Amniotic epithelial cell (primary cell): Measurements from ENCODE around the gene ST14.
A peak's percentile ranks its signal among the peaks of the same experiment; 100 is the strongest.

Source experiments
- DNase-seq: peaks from one replicate; pipeline ENCODE4 v3.0.0-alpha.2; 2010; ENCODE audit warnings: low read depth

ST14 gene

GRCh38 chr11:130159657-130160497 is at the start of gene ST14:
Gene ST14 (plus strand): TSS chr11:130159782. CDS start chr11:130159980, 198 bp downstream.
- no peak for DNase-seq

GRCh38 chr11:130110339-130111108 is 49.1 kb upstream of the ST14 start:
- DNase-seq, result no peak

DNA sequence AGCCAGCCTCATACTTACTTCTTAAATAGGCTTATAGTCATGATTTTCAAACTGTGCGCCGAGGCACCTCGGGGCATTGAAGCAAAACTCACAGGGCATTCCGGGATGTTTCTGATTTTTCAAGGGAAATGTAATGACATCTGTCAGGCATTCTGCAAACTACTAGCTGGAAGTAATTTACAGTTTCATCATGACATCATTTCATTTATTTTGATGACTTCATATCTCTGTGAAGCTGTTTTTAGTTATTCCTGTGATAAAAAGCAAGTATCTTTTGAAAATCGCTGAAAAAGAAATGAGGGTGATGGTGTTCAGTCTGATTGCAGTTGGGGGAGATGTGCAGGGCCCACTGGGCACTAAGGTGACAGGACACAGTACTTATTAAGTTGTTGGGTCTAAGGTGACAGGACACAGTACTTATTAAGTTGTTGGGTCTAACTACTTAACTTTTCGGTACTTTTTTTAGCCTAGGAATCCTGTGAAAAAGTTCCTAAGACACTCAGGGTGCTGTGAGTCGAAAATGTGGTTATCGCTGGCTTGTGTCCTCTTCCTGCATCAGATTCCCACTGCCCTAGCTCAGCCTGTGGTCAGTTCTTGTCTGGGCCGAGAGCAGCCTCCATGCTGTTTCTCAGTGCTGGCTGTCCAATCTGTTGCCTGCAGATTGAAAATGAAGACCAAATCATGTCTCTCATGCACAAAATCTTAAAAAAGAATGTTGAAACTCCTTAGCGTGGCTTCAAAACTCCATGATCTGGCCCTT is 47.3 kb upstream of the ST14 start:
- DNase-seq, result no peak

- DNase-seq, result no peak
These were observed 45.3 kb upstream of the ST14 start for GRCh38 chr11:130114281-130114680.

DNA sequence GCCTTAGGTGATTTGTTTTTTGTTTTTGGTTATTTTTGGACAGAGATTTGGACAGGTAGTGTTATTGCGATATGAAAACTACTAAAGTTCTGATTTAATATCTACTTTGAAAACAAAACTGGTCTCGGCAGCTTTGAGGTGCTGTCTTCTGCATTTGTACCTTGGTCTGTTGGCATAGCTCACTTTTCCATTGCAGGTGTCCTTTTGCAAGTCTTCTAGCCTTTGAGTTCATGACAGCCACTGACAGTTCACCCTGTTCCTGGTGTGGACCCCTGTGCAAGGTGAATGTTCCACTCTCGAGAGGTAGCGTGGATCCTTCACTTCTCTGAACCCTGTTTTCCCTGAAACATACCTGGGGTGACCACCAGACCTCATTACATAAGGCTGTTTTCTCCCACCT is 44.9 kb upstream of the ST14 start:
- no peak for DNase-seq

- peak; percentile 36 for DNase-seq
These were observed 44.4 kb upstream of the ST14 start for GRCh38 chr11:130115218-130115617.

GRCh38 chr11:130118165-130118564 is 41.4 kb upstream of the ST14 start:
- DNase-seq, result no peak

GRCh38 chr11:130118636-130119387 is 40.8 kb upstream of the ST14 start:
- no peak for DNase-seq

- DNase-seq, result no peak
These were observed 39.5 kb upstream of the ST14 start for GRCh38 chr11:130120045-130120444.

DNA sequence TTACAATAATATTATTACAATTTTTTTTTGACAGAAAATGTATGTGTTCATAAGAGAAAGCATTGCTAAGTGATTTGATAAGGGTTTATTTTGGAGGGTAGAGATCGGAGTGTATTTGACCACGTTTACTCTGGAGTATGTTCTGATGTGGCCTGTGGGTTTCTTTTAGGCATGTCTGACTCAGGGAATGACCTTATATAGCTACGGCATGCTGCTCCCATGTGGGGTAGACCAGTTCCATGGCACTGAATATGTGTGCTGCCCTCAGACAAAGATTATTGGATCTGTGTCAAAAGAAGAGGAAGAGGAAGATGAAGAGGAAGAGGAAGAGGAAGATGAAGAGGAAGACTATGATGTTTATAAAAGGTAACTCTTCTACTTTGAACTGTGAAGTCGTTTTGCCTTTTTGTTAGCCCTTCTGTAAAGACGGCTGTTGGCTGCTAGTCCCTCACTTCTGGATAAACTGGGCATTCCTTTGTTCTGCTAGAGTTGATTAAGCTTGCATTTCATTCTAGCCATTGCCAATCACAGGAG is 38.1 kb upstream of the ST14 start:
- peak; percentile 89 for DNase-seq

GRCh38 chr11:130122141-130122575 is 37.4 kb upstream of the ST14 start:
- peak; percentile 30 for DNase-seq

DNA sequence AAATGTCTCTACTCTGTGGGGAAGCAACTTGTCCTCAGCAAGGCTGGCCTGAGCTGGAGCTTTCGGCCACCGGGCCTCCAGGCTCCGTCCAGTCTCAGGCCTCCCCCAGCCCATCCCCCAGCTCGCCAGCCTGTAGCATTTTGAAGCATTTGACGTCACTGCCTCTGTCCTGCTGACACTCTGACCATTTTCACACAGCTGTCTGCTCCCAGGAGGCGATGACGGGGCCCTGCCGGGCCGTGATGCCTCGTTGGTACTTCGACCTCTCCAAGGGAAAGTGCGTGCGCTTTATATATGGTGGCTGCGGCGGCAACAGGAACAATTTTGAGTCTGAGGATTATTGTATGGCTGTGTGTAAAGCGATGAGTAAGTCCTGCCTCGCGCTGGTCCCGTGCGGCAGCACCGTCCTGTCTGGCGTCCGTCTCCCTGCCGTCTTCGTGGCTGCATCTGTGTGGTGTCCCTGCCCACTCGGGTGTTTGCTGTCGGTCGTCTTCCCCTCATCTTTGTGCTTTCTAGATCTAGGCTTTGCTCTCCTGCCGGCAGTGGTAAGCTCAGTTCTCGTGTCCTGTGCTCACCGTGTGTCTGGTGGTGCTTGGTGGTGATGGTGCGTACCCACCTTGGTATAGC is 36.1 kb upstream of the ST14 start:
- DNase-seq, result no peak

DNA sequence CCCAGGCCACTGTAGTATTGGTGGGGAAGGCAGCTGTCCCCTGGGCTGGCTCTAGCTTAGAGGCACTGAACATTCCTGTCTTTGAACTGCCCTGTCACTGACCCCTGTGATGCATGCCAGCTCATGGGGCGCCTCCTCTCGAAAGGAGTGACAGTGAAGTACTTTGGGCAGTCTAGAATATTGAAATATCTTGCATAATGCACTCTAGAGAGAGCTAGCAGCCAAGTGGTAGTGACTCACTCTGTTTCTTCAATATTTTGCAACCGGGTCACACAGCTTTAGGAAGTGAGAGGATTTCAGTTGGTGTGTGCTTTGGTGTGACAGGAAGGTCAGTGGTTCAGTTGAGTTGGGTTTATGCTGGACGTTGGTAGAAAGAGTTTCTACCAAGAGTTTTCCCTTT is 35.5 kb upstream of the ST14 start:
- peak; percentile 94 for DNase-seq

GRCh38 chr11:130125638-130126037 is 33.9 kb upstream of the ST14 start:
- DNase-seq, result no peak

DNA sequence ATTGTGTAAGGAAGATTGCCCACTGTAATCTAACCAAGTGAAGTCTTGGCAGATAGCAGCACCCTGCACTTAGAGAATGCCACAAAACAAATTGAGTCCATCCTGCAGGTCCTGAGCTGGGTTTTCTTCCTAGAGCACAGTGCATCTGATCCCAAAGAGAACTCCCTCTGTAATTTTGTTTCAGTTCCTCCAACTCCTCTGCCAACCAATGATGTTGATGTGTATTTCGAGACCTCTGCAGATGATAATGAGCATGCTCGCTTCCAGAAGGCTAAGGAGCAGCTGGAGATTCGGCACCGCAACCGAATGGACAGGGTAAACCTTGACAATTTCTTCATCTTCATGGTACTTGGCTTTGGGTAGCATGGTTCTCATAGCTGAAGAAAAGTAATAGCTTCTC is 33.1 kb upstream of the ST14 start:
- DNase-seq, result no peak

- DNase-seq, result no peak
These were observed 32.1 kb upstream of the ST14 start for GRCh38 chr11:130127509-130127908.

DNA sequence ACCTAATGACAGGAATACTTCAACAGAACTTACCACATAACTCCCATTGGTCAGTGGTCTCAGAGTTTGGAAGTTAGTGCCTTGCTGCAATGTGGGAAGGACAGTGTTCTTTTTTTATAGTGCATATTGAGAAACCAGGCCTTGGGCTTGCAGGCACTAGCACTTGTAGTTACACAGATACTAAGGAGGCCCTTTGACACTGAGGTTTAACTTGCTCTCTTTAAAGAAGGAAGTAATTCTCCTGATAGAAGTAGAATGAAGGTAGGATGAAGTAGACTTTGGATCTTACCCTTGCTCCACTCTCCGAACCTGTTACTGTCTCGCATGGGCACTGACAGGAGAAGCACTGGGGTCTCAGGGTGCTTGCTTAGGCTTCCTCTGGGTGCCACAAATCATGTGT is 31.0 kb upstream of the ST14 start:
- no peak for DNase-seq

- no peak for DNase-seq
These were observed 29.7 kb upstream of the ST14 start for GRCh38 chr11:130129922-130130321.

GRCh38 chr11:130131961-130132850 is 27.4 kb upstream of the ST14 start:
- peak; percentile 61 for DNase-seq

- no peak for DNase-seq
These were observed 25.9 kb upstream of the ST14 start for GRCh38 chr11:130133716-130134115.
